Measurements from ENCODE around the gene CHRNA9. TPM values are rescaled to one million over a fixed set of nuclear protein-coding genes. Genes with fewer than 3 reads are reported as not detected.
"Not testable (repeated sequence)": the region's sequence is repeated elsewhere in the genome, so short reads cannot be mapped to it uniquely, and the experiment has no call there.

Gene CHRNA9
- 13.0 TPM for polyA plus RNA-seq (2012; ENCODE audit: insufficient read depth, insufficient read length)

GRCh38 chr4:40334591-40335524 is at the start of gene CHRNA9:
TSS of gene CHRNA9 (plus strand) at chr4:40335333. CDS start at chr4:40335468, 135 bp downstream.
- no peak within 1 kb of the TSS for H3K4me3 ChIP-seq (ENCODE audit: low read length)
- DNase-seq (ENCODE audit: low read depth, low spot score): no peak

GRCh38 chr4:40285692-40286091 is 49.4 kb upstream of the CHRNA9 start:
- H3K4me3 ChIP-seq (ENCODE audit: low read length): no peak overlapping the region
- no peak for DNase-seq (ENCODE audit: low read depth, low spot score)

GRCh38 chr4:40288566-40288965 is 46.6 kb upstream of the CHRNA9 start:
- no peak overlapping the region for H3K4me3 ChIP-seq (ENCODE audit: low read length)
- DNase-seq (ENCODE audit: low read depth, low spot score): no peak

GRCh38 chr4:40289366-40290188 is 45.6 kb upstream of the CHRNA9 start:
- no peak overlapping the region for H3K4me3 ChIP-seq (ENCODE audit: low read length)
- DNase-seq (ENCODE audit: low read depth, low spot score): no peak

- DNase-seq (ENCODE audit: low read depth, low spot score); H3K4me3 ChIP-seq (ENCODE audit: low read length): not testable (repeated sequence)
Measured at GRCh38 chr4:40290611-40291186, 44.4 kb upstream of the CHRNA9 start.

- H3K4me3 ChIP-seq (ENCODE audit: low read length): no peak overlapping the region
- no peak for DNase-seq (ENCODE audit: low read depth, low spot score)
Measured at GRCh38 chr4:40292313-40292759, 42.8 kb upstream of the CHRNA9 start.

- H3K4me3 ChIP-seq (ENCODE audit: low read length): no peak overlapping the region
- no peak for DNase-seq (ENCODE audit: low read depth, low spot score)
Measured at GRCh38 chr4:40294339-40294738, 40.8 kb upstream of the CHRNA9 start.

- not testable (repeated sequence) for DNase-seq (ENCODE audit: low read depth, low spot score); H3K4me3 ChIP-seq (ENCODE audit: low read length)
Measured at GRCh38 chr4:40295030-40295429, 40.1 kb upstream of the CHRNA9 start.

- no peak for DNase-seq (ENCODE audit: low read depth, low spot score)
- no peak overlapping the region for H3K4me3 ChIP-seq (ENCODE audit: low read length)
Measured at GRCh38 chr4:40295572-40295971, 39.6 kb upstream of the CHRNA9 start.

GRCh38 chr4:40299126-40299525 is 36.0 kb upstream of the CHRNA9 start:
- no peak for DNase-seq (ENCODE audit: low read depth, low spot score)
- H3K4me3 ChIP-seq (ENCODE audit: low read length): no peak overlapping the region

GRCh38 chr4:40299811-40300292 is 35.3 kb upstream of the CHRNA9 start:
- no peak overlapping the region for H3K4me3 ChIP-seq (ENCODE audit: low read length)

GRCh38 chr4:40300371-40301162 is 34.6 kb upstream of the CHRNA9 start:
- DNase-seq (ENCODE audit: low read depth, low spot score): no peak

More at GRCh38 chr4:40299811-40300292, 35.3 kb upstream of the CHRNA9 start:
- DNase-seq (ENCODE audit: low read depth, low spot score): no peak

GRCh38 chr4:40301603-40302002 is 33.5 kb upstream of the CHRNA9 start:
- H3K4me3 ChIP-seq (ENCODE audit: low read length): peak overlapping the region; percentile 21
- peak; percentile 100 for DNase-seq (ENCODE audit: low read depth, low spot score)

More at GRCh38 chr4:40300371-40301162, 34.6 kb upstream of the CHRNA9 start:
- no peak overlapping the region for H3K4me3 ChIP-seq (ENCODE audit: low read length)

- no peak for DNase-seq (ENCODE audit: low read depth, low spot score)
- H3K4me3 ChIP-seq (ENCODE audit: low read length): no peak overlapping the region
Measured at GRCh38 chr4:40303751-40304150, 31.4 kb upstream of the CHRNA9 start.

GRCh38 chr4:40305328-40306170 is 29.6 kb upstream of the CHRNA9 start:
- DNase-seq (ENCODE audit: low read depth, low spot score): peak; percentile 83
- H3K4me3 ChIP-seq (ENCODE audit: low read length): peak overlapping the region; percentile 37

GRCh38 chr4:40306226-40306625 is 28.9 kb upstream of the CHRNA9 start:
- peak overlapping the region; percentile 37 for H3K4me3 ChIP-seq (ENCODE audit: low read length)
- DNase-seq (ENCODE audit: low read depth, low spot score): peak; percentile 75

- peak overlapping the region; percentile 37 for H3K4me3 ChIP-seq (ENCODE audit: low read length)
Measured at GRCh38 chr4:40306976-40307375, 28.2 kb upstream of the CHRNA9 start.

More at GRCh38 chr4:40306976-40307375, 28.2 kb upstream of the CHRNA9 start:
- DNase-seq (ENCODE audit: low read depth, low spot score): no peak
